Measurements from ENCODE around the gene COL27A1. TPM values are rescaled to one million over a fixed set of nuclear protein-coding genes. Genes with fewer than 3 reads are reported as not detected.

Gene COL27A1
- total RNA-seq, 2 donors from 2014 or later = 8.7 to 54.8 TPM

DNA sequence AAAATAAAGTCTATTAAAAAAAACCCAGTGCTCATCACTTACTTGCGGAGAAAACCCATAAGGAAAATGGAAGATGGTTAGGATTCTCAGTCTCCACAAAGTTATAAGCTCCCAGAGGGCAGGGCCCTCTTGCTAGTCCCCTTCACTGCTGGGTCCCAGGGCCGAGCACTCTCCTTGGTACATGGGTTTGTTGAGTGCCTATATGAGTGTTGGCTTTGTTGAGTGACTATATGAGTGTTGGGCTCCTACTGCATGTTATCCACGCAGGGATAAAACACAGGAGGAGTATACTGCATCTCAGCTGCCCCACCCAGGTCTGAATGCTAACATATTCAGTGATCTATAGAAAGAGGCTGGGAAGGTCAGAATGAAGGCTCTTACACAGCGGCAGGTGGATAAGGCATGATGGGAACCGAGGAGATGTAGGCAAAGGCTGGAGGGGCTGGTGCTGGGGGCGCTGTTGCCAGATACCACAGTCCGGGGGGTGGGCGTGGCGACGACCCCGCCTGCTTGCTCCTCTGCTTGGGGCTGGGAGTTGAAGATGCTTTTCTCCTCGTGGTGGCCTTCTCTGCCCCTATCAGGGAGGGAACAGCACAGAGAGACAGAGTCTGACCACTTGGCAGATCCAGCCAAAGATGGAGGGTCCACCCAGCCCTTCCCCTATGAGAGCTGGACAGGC lies 186.0 kb downstream of the COL27A1 start:
- WGBS = 85% methylated on average over 12 of the region's 12 CpGs

GRCh38 chr9:114341991-114342390 lies 186.7 kb downstream of the COL27A1 start:
- intact Hi-C loops (cut with DNase I) = no loop called here
- 96% methylated on average over 4 of the region's 4 CpGs for WGBS
- peaks cover 14 to 18% of the 10 kb centered on the region in 2 donors for H3K36me3 ChIP-seq
- TF ChIP-seq POLR2A (IDR thresholded peaks at IDR 0.05) (no peak), CTCF (IDR thresholded peaks at IDR 0.05) (no peak), POLR2AphosphoS5 (IDR thresholded peaks at IDR 0.05) (no peak)
- H3K4me3 ChIP-seq = no peak overlapping the region
- DNase-seq (ENCODE audit: low spot score) = no peak
- H3K9me3 ChIP-seq = no peaks in the 10 kb centered on the region
- H3K4me1 ChIP-seq (replicated peaks) = no peaks in the 10 kb centered on the region
- no peaks in the 10 kb centered on the region for H3K27me3 ChIP-seq (replicated peaks; ENCODE audit: insufficient read depth)
- H3K27ac ChIP-seq = no peak overlapping the region

More for the DNA sequence above, 186.0 kb downstream of the COL27A1 start:
- intact Hi-C loops (cut with DNase I) = no loop called here
- Histone ChIP-seq H3K36me3 (peaks cover 8 to 18% of the 10 kb centered on the region in 2 donors), H3K4me3 (no peak overlapping the region), H3K27ac (no peak overlapping the region), H3K4me1 (replicated peaks) (no peaks in the 10 kb centered on the region), H3K9me3 (no peaks in the 10 kb centered on the region), H3K27me3 (replicated peaks; ENCODE audit: insufficient read depth) (no peaks in the 10 kb centered on the region)
- no peak for TF ChIP-seq POLR2AphosphoS5 (IDR thresholded peaks at IDR 0.05)
- TF ChIP-seq CTCF (IDR thresholded peaks at IDR 0.05) = no peak
- TF ChIP-seq POLR2A (IDR thresholded peaks at IDR 0.05) = no peak
- no peak for DNase-seq (ENCODE audit: low spot score)

DNA sequence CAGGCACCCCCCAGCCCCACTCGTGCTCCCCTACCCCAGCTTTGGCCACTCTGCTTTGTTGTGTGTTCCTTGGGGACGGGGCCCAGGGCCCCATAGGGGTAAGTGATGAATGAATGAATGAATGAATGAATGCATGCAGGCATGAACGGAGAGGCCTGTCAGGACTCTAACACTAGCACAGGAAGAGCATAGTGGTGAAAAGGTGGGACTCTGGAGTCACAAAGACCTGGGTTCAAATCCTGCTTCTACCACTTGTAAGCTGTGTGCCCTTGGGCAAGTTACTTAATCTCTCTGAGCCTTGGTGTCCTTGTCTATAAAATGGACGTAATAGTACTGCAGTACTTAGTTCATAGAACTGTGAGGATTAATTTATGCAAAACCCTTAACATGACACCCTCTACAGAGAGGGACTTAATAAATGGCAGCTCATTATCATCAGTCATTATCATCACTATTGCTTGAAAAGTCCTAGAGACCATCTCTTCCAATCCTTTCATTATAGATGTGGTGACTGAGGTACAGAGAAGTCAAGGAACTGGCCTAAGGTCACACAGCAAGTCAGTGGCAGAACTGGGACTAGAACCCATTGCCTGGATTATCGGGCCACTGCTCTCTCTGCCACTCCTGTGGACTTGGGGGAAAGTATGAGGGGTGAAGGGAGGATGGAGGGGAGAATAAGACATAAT lies 187.6 kb downstream of the COL27A1 start:
- Histone ChIP-seq H3K9me3 (no peaks in the 10 kb centered on the region), H3K4me1 (replicated peaks) (no peaks in the 10 kb centered on the region), H3K36me3 (peaks cover 14 to 18% of the 10 kb centered on the region in 2 donors), H3K27ac (no peak overlapping the region), H3K4me3 (no peak overlapping the region), H3K27me3 (replicated peaks; ENCODE audit: insufficient read depth) (no peaks in the 10 kb centered on the region)
- TF ChIP-seq POLR2A (IDR thresholded peaks at IDR 0.05) (no peak), POLR2AphosphoS5 (IDR thresholded peaks at IDR 0.05) (no peak), CTCF (IDR thresholded peaks at IDR 0.05) (no peak)
- intact Hi-C loops (cut with DNase I) = no loop called here
- DNase-seq (ENCODE audit: low spot score) = no peak
- 91% methylated on average over 5 of the region's 5 CpGs for WGBS

- no peak for DNase-seq (ENCODE audit: low spot score)
- Histone ChIP-seq H3K4me1 (replicated peaks) (no peaks in the 10 kb centered on the region), H3K27ac (no peak overlapping the region), H3K4me3 (no peak overlapping the region), H3K36me3 (peaks cover 14 to 18% of the 10 kb centered on the region in 2 donors), H3K27me3 (replicated peaks; ENCODE audit: insufficient read depth) (no peaks in the 10 kb centered on the region), H3K9me3 (no peaks in the 10 kb centered on the region)
- intact Hi-C loops (cut with DNase I) = no loop called here
- TF ChIP-seq POLR2AphosphoS5 (IDR thresholded peaks at IDR 0.05) = no peak
- no peak for TF ChIP-seq POLR2A (IDR thresholded peaks at IDR 0.05)
- TF ChIP-seq CTCF (IDR thresholded peaks at IDR 0.05) = no peak
- 74% methylated on average over 9 of the region's 9 CpGs for WGBS
These were observed 188.3 kb downstream of the COL27A1 start for GRCh38 chr9:114343471-114344187.

Data from prostate gland (tissue), 2 donors.